Activated naive CD4-positive, alpha-beta T cell (primary cell): ENCODE results near the gene COL5A1.
"Not testable (repeated sequence)": the region's sequence is repeated elsewhere in the genome, so short reads cannot be mapped to it uniquely, and the experiment has no call there.

ENCODE experiments used
- DNase-seq, 4 experiments: peaks; one replicate each; lab custom pipeline; 2025; lab: John Stamatoyannopoulos, UW

The COL5A1 gene

GRCh38 chr9:134678666-134679443, 37.3 kb downstream of the COL5A1 start:
- DNase-seq: no peak

- no peak for DNase-seq
Measured at GRCh38 chr9:134679616-134680392, 38.2 kb downstream of the COL5A1 start.

- DNase-seq: no peak
Measured at GRCh38 chr9:134680393-134681060, 38.9 kb downstream of the COL5A1 start.

GRCh38 chr9:134681061-134681661, 39.6 kb downstream of the COL5A1 start:
- DNase-seq: no peak

GRCh38 chr9:134682026-134682425, 40.4 kb downstream of the COL5A1 start:
- DNase-seq: no peak

GRCh38 chr9:134682651-134683364, 41.2 kb downstream of the COL5A1 start:
- DNase-seq: no peak

GRCh38 chr9:134683714-134684374, 42.2 kb downstream of the COL5A1 start:
- DNase-seq: no peak

- no peak for DNase-seq
Measured at GRCh38 chr9:134684375-134684723, 42.7 kb downstream of the COL5A1 start.

GRCh38 chr9:134684941-134685340, 43.3 kb downstream of the COL5A1 start:
- not testable (repeated sequence) for DNase-seq

GRCh38 chr9:134685784-134686183, 44.2 kb downstream of the COL5A1 start:
- no peak for DNase-seq

GRCh38 chr9:134686896-134687295, 45.3 kb downstream of the COL5A1 start:
- DNase-seq: no peak

- DNase-seq: no peak
Measured at GRCh38 chr9:134687556-134687955, 46.0 kb downstream of the COL5A1 start.

GRCh38 chr9:134688231-134688630, 46.6 kb downstream of the COL5A1 start:
- DNase-seq: no peak

GRCh38 chr9:134688661-134689320, 47.2 kb downstream of the COL5A1 start:
- no peak for DNase-seq

GRCh38 chr9:134689321-134690181, 47.9 kb downstream of the COL5A1 start:
- DNase-seq: no peak

GRCh38 chr9:134690301-134690751, 48.7 kb downstream of the COL5A1 start:
- DNase-seq: no peak

- DNase-seq: no peak
Measured at GRCh38 chr9:134690946-134691694, 49.5 kb downstream of the COL5A1 start.

- no peak for DNase-seq
Measured at GRCh38 chr9:134691695-134692572, 50.3 kb downstream of the COL5A1 start.
